ENCODE results near the gene CINP. TPM values are rescaled to one million over a fixed set of nuclear protein-coding genes. Genes with fewer than 3 reads are reported as not detected.
"Not testable (repeated sequence)": the region's sequence is repeated elsewhere in the genome, so short reads cannot be mapped to it uniquely, and the experiment has no call there.

Gene CINP
- total RNA-seq, 2 donors from 2014 or later, result 36.2 to 40.8 TPM

GRCh38 chr14:102333795-102334705, 28.6 kb downstream of the CINP start:
- H3K27ac ChIP-seq, result no peak overlapping the region
- intact Hi-C loops (cut with DNase I), result no loop called here
- no peaks in the 10 kb centered on the region for H3K27me3 ChIP-seq (replicated peaks; ENCODE audit: insufficient read depth)
- H3K36me3 ChIP-seq, result no peaks in the 10 kb centered on the region
- H3K4me3 ChIP-seq, result no peak overlapping the region
- no peak for TF ChIP-seq POLR2AphosphoS5 (IDR thresholded peaks at IDR 0.05)
- TF ChIP-seq CTCF (IDR thresholded peaks at IDR 0.05), result no peak
- no peak for TF ChIP-seq POLR2A (IDR thresholded peaks at IDR 0.05)
- no peak for DNase-seq (ENCODE audit: low spot score)
- 90% methylated on average over 13 of the region's 13 CpGs for WGBS
- no peaks in the 10 kb centered on the region for H3K9me3 ChIP-seq
- H3K4me1 ChIP-seq (replicated peaks), result no peaks in the 10 kb centered on the region

- Histone ChIP-seq H3K9me3 (no peaks in the 10 kb centered on the region), H3K27ac (no peak overlapping the region), H3K27me3 (replicated peaks; ENCODE audit: insufficient read depth) (no peaks in the 10 kb centered on the region), H3K36me3 (no peaks in the 10 kb centered on the region), H3K4me3 (no peak overlapping the region), H3K4me1 (replicated peaks) (no peaks in the 10 kb centered on the region)
- WGBS, result 83% methylated on average over 7 of the region's 7 CpGs
- TF ChIP-seq POLR2A (IDR thresholded peaks at IDR 0.05) (no peak), POLR2AphosphoS5 (IDR thresholded peaks at IDR 0.05) (no peak), CTCF (IDR thresholded peaks at IDR 0.05) (no peak)
- intact Hi-C loops (cut with DNase I), result no loop called here
- no peak for DNase-seq (ENCODE audit: low spot score)
Observed at GRCh38 chr14:102333390-102333789, 29.3 kb downstream of the CINP start.

- Histone ChIP-seq H3K27me3 (replicated peaks; ENCODE audit: insufficient read depth) (no peaks in the 10 kb centered on the region), H3K27ac (no peak overlapping the region), H3K4me1 (replicated peaks) (no peaks in the 10 kb centered on the region), H3K36me3 (no peaks in the 10 kb centered on the region), H3K4me3 (no peak overlapping the region), H3K9me3 (no peaks in the 10 kb centered on the region)
- DNase-seq (ENCODE audit: low spot score), result no peak
- intact Hi-C loops (cut with DNase I), result no loop called here
- WGBS, result 95% methylated on average over 8 of the region's 8 CpGs
- no peak for TF ChIP-seq CTCF (IDR thresholded peaks at IDR 0.05)
- TF ChIP-seq POLR2A (IDR thresholded peaks at IDR 0.05), result no peak
- no peak for TF ChIP-seq POLR2AphosphoS5 (IDR thresholded peaks at IDR 0.05)
Observed at GRCh38 chr14:102330806-102331205, 31.9 kb downstream of the CINP start.

- H3K27me3 ChIP-seq (replicated peaks; ENCODE audit: insufficient read depth); H3K4me1 ChIP-seq (replicated peaks); H3K9me3 ChIP-seq; H3K36me3 ChIP-seq; H3K27ac ChIP-seq; H3K4me3 ChIP-seq; DNase-seq (ENCODE audit: low spot score); intact Hi-C loops (cut with DNase I): not testable (repeated sequence)
- WGBS, result 88% methylated on average over 6 of the region's 6 CpGs
Observed at GRCh38 chr14:102329381-102329780, 33.3 kb downstream of the CINP start.

GRCh38 chr14:102326583-102326982, 36.1 kb downstream of the CINP start:
- H3K27ac ChIP-seq, result no peak overlapping the region
- no peak for TF ChIP-seq POLR2A (IDR thresholded peaks at IDR 0.05)
- TF ChIP-seq CTCF (IDR thresholded peaks at IDR 0.05), result no peak
- TF ChIP-seq POLR2AphosphoS5 (IDR thresholded peaks at IDR 0.05), result no peak
- 89% methylated on average over 14 of the region's 14 CpGs for WGBS
- no peaks in the 10 kb centered on the region for H3K27me3 ChIP-seq (replicated peaks; ENCODE audit: insufficient read depth)
- H3K9me3 ChIP-seq, result no peaks in the 10 kb centered on the region
- DNase-seq (ENCODE audit: low spot score), result no peak
- no peak overlapping the region for H3K4me3 ChIP-seq
- no peaks in the 10 kb centered on the region for H3K36me3 ChIP-seq
- intact Hi-C loops (cut with DNase I), result no loop called here
- H3K4me1 ChIP-seq (replicated peaks), result no peaks in the 10 kb centered on the region
